ENCODE data around the gene DPH3. TPM values are rescaled to one million over a fixed set of nuclear protein-coding genes. Genes with fewer than 3 reads are reported as not detected.
"Not testable (repeated sequence)": the region's sequence is repeated elsewhere in the genome, so short reads cannot be mapped to it uniquely, and the experiment has no call there.

DPH3 gene
- total RNA-seq (10 to 100 TPM; 23.5 to 53.3 (median 43.3) TPM), polyA plus RNA-seq (100 to 1,000 TPM in 1 of 3 donors, 10 to 100 TPM in 2; 33.4 to 108 (median 76.9) TPM)
- long read RNA-seq, donor 1, transcript DPH3-204 (3 exons, 3,131 nt): major isoform, 48 of 53 reads
- long read RNA-seq, donor 1, transcript DPH3-202 (2 exons, 3,052 nt): minor isoform, 5 of 53 reads
- long read RNA-seq, donor 1, partial matches to known transcripts: 0 of 53 reads
- long read RNA-seq, donor 1, other reads (novel, unspliced or antisense): 0 of 53 reads
- long read RNA-seq, donor 2, transcript DPH3-202 (2 exons, 3,052 nt): minor isoform, 21 of 187 reads
- long read RNA-seq, donor 2, transcript DPH3-204 (3 exons, 3,131 nt): major isoform, 161 of 187 reads
- long read RNA-seq, donor 2, partial matches to known transcripts: 1 of 187 reads
- long read RNA-seq, donor 2, other reads (novel, unspliced or antisense): 4 of 187 reads

DNA sequence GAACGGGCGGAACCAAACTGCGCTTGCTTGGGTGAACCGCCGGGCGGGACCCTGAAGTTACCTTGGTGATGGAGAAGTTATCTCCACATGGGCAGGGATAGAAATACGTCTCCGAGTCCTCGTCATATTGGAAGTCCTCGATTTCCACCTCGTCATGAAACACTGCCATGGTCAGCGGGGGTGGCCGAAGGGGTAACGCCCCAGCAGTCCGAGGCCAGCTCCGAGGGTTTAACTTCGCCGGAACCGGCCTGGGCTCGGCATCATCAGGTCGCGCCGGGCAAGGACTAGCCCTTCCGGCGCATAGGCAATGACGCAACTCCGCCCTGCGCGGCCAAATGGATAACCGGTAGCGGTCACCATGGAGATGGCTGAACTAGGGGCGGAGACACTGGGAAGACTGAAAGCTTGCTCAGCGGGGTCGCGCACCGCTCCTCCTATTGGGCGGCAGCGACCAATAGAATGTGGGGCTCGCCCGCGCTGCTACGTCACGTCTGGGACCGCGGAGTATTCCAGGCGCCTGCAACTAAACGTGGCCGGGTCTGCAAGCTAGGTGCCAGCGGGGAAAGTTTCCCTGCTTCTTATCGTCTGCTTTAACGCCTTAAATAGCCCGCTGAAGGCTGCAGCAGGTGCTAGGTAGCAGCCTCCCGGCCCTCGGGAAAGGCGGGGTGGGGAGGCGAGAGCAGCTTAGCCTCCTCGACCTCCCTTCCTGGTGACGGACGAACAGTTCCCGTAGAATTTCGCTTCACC, at the start of gene DPH3, which contains the start of gene OXNAD1:
Gene DPH3 (minus strand): TSS at position 236 of the 747 bp plus-strand sequence. CDS start 67 bp downstream, at position 169.
Gene OXNAD1 (plus strand): TSS at position 505 of the 747 bp plus-strand sequence. CDS start 5,741 bp downstream, outside the sequence.
- Histone ChIP-seq H3K27me3 (ENCODE audit: insufficient read depth in 3 of 3, low read length in 2 of 3) (no peaks in the 10 kb centered on the region), H3K9me3 (no peaks in the 10 kb centered on the region), H3K27ac (peak within 1 kb of the TSS; percentile 89), H3K4me3 (peak within 1 kb of the TSS; percentile 74), H3K4me1 (peaks cover 60% of the 10 kb centered on the region), H3K36me3 (ENCODE audit: insufficient read depth in 1 of 2, low read depth in 1 of 2) (peaks cover 6 to 31% of the 10 kb centered on the region in 2 donors)
- WGBS, 3 donors: 0 to 1% (median 0%) methylated on average over 61 of the region's 61 CpGs
- DNase-seq (peak; percentile 100), ATAC-seq (peak; percentile 97 to 99 (median 98))
- intact Hi-C loops (cut with DNase I): loop anchor here in 1 of 2 donors (5.0 kb wide), 1 partner anchor 287 kb away; no protein-coding TSS in a partner anchor
- TF ChIP-seq, protein P1, sequence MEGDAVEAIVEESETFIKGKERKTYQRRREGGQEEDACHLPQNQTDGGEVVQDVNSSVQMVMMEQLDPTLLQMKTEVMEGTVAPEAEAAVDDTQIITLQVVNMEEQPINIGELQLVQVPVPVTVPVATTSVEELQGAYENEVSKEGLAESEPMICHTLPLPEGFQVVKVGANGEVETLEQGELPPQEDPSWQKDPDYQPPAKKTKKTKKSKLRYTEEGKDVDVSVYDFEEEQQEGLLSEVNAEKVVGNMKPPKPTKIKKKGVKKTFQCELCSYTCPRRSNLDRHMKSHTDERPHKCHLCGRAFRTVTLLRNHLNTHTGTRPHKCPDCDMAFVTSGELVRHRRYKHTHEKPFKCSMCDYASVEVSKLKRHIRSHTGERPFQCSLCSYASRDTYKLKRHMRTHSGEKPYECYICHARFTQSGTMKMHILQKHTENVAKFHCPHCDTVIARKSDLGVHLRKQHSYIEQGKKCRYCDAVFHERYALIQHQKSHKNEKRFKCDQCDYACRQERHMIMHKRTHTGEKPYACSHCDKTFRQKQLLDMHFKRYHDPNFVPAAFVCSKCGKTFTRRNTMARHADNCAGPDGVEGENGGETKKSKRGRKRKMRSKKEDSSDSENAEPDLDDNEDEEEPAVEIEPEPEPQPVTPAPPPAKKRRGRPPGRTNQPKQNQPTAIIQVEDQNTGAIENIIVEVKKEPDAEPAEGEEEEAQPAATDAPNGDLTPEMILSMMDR (IDR thresholded peaks at IDR 0.05): peak; percentile 12

DNA sequence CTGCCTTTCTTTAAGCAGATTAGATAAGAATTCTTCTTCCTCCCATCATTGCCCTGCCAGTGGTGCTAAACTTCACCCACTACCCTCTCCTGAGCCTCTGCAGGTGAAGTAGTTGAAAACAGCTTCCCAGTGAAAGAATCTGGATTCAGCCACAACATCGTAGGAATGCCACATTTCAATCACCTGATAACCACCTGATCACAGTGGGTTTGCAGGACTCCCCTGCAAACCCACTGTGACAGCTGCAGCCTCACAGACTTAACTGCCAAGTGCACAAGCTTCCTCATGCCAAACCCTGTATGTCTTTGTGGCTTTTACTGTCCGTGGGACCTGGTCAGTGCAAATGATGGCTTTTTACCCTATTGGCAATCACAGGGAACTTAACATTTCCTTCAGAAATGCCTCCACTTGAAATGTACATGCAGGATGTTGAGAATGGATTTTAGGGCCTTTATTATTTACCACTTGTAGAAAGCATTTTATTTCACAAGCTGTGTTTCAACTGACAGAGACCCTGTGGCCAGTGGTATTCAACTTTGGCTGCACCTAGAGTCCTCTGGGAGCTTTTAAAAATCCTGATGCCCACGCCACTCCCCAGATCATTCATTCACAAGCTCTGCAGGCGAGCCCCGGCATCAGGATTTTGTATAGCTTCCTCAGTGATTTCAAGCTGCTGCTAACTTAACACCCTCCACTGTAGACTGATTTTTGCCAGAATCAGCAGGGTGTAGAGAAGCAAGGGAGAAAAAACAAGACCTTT, 49.3 kb upstream of the DPH3 start:
- H3K27ac ChIP-seq: peak overlapping the region; percentile 2
- H3K4me1 ChIP-seq: peaks cover 30% of the 10 kb centered on the region
- WGBS, 3 donors: 63 to 74% (median 64%) methylated on average over 5 of the region's 5 CpGs
- no peaks in the 10 kb centered on the region for H3K9me3 ChIP-seq
- DNase-seq: no peak
- no peak overlapping the region for H3K4me3 ChIP-seq
- intact Hi-C loops (cut with DNase I): no loop called here
- H3K27me3 ChIP-seq (ENCODE audit: insufficient read depth in 3 of 3, low read length in 2 of 3): no peaks in the 10 kb centered on the region
- TF ChIP-seq, protein P1 (IDR thresholded peaks at IDR 0.05): no peak
- peaks cover 2 to 19% of the 10 kb centered on the region in 2 donors for H3K36me3 ChIP-seq (ENCODE audit: insufficient read depth in 1 of 2, low read depth in 1 of 2)
- ATAC-seq: no peak

DNA sequence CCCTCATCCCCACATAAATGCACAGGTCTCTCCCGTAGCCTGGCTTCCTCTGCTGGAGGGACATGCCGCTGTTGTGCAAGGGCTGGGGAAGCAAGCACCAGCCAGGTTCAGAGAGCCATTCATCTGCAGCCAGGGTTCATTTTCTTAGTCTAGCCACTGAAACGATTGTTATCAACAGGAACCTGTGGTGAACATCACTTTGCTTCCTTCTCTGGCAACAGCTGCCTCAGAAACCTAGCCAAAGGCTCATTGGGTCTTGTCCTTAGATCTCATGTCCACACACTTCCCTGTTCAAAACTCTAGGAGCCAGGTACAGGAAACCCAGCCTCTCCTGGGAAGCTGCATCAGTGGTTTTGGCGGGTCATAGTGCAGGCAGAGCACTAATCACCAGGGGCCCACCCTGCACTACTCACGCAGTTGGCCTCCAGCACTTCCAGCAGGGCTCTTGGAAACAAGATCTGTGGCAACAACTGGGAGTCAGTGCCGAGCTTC, 47.3 kb upstream of the DPH3 start:
- ATAC-seq: peak; percentile 87 to 94 (median 94)
- H3K27ac ChIP-seq: peak overlapping the region; percentile 77
- no peaks in the 10 kb centered on the region for H3K27me3 ChIP-seq (ENCODE audit: insufficient read depth in 3 of 3, low read length in 2 of 3)
- DNase-seq: peak; percentile 55 to 79
- H3K36me3 ChIP-seq (ENCODE audit: insufficient read depth in 1 of 2, low read depth in 1 of 2): peaks cover 2 to 13% of the 10 kb centered on the region in 2 donors
- H3K4me1 ChIP-seq: peaks cover 30% of the 10 kb centered on the region
- intact Hi-C loops (cut with DNase I): no loop called here
- no peak overlapping the region for H3K4me3 ChIP-seq
- 12 to 24% (median 17%) methylated on average over 6 of the region's 6 CpGs for WGBS, 3 donors
- TF ChIP-seq, protein P1 (IDR thresholded peaks at IDR 0.05): no peak
- no peaks in the 10 kb centered on the region for H3K9me3 ChIP-seq

DNA sequence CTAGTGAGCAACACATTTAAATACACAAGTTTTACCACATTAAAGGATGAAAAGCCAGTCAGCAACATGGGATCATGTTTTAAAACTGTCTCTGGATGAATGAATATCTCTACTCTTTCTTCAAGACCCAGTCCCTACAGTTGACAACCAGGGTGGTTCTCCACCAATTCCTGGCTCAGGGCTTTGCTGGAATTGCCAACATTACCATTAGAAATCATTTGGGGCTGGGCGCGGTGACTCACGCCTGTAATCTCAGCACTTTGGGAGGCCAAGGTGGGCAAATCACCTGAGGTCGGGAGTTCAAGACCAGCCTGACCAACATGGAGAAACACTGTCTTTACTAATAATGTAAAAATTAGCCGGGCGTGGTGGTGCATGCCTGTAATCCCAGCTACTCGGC, 45.7 kb upstream of the DPH3 start:
- peak overlapping the region; percentile 50 for H3K27ac ChIP-seq
- H3K4me3 ChIP-seq; DNase-seq; ATAC-seq; intact Hi-C loops (cut with DNase I); H3K9me3 ChIP-seq; H3K27me3 ChIP-seq (ENCODE audit: insufficient read depth in 3 of 3, low read length in 2 of 3): not testable (repeated sequence)
- H3K4me1 ChIP-seq: peaks cover 30% of the 10 kb centered on the region
- 86 to 94% (median 91%) methylated on average over 7 of the region's 7 CpGs for WGBS, 3 donors
- peaks cover 2 to 18% of the 10 kb centered on the region in 2 donors for H3K36me3 ChIP-seq (ENCODE audit: insufficient read depth in 1 of 2, low read depth in 1 of 2)

All from psoas muscle (tissue), 8 donors.